CD4-positive, alpha-beta T cell treated with Interleukin-17A for 4 hours (primary cell): ENCODE data around the gene CTXN1.
"Not testable (repeated sequence)": the region's sequence is repeated elsewhere in the genome, so short reads cannot be mapped to it uniquely, and the experiment has no call there.

Source experiments
- DNase-seq: peaks from one replicate; pipeline ENCODE4 v3.0.0-alpha.2; 2020; ENCODE audit warnings: mixed read lengths

Gene CTXN1

GRCh38 chr19:7924651-7925170, 1.2 kb downstream of the CTXN1 start:
- DNase-seq, result no peak

- no peak for DNase-seq
Measured at GRCh38 chr19:7924241-7924640, 1.7 kb downstream of the CTXN1 start.

GRCh38 chr19:7923295-7924191, 2.4 kb downstream of the CTXN1 start:
- DNase-seq, result no peak

- DNase-seq, result no peak
Measured at GRCh38 chr19:7922836-7923195, 3.1 kb downstream of the CTXN1 start.

- no peak for DNase-seq
Measured at GRCh38 chr19:7921967-7922835, 3.7 kb downstream of the CTXN1 start.

GRCh38 chr19:7921302-7921966, 4.5 kb downstream of the CTXN1 start:
- DNase-seq, result no peak

GRCh38 chr19:7920519-7921301, 5.2 kb downstream of the CTXN1 start:
- peak; percentile 100 for DNase-seq

GRCh38 chr19:7919610-7920518, 6.1 kb downstream of the CTXN1 start, which contains the start of gene SNAPC2:
TSS of gene SNAPC2 (plus strand) at chr19:7920338. CDS start at chr19:7920367, 29 bp downstream.
- DNase-seq, result peak; percentile 97

- no peak for DNase-seq
Measured at GRCh38 chr19:7918615-7919421, 7.1 kb downstream of the CTXN1 start.

- not testable (repeated sequence) for DNase-seq
Measured at GRCh38 chr19:7918062-7918614, 7.8 kb downstream of the CTXN1 start.

- DNase-seq, result peak; percentile 68
Measured at GRCh38 chr19:7917267-7918061, 8.5 kb downstream of the CTXN1 start.

- no peak for DNase-seq
Measured at GRCh38 chr19:7916955-7917266, 9.0 kb downstream of the CTXN1 start.

- DNase-seq, result peak; percentile 58
Measured at GRCh38 chr19:7916103-7916954, 9.6 kb downstream of the CTXN1 start.

GRCh38 chr19:7915250-7916102, 10.5 kb downstream of the CTXN1 start:
- no peak for DNase-seq

GRCh38 chr19:7914598-7915045, 11.3 kb downstream of the CTXN1 start, which contains the start of gene TGFBR3L:
TSS of gene TGFBR3L (plus strand) at chr19:7914830.
- no peak for DNase-seq

- no peak for DNase-seq
Measured at GRCh38 chr19:7914099-7914498, 11.8 kb downstream of the CTXN1 start.

GRCh38 chr19:7913652-7914051, 12.3 kb downstream of the CTXN1 start:
- no peak for DNase-seq
